GM18858 (cell line): ENCODE results near the gene LRRC4.

Source experiments
- ATAC-seq: cut with Tn5 transposase; IDR thresholded peaks from one replicate; pipeline ENCODE4 v1.9.1; 2021; ENCODE audit not compliant: unreplicated experiment

LRRC4 gene

GRCh38 chr7:128030654-128031611, at the start of gene LRRC4:
LRRC4 (minus strand) TSS chr7:128031437; CDS start chr7:128030640, 797 bp downstream.
- ATAC-seq = peak; percentile 34

- ATAC-seq = no peak
These were observed 48.9 kb upstream of the LRRC4 start for GRCh38 chr7:128080169-128080568.

GRCh38 chr7:128078309-128078708, 47.1 kb upstream of the LRRC4 start:
- no peak for ATAC-seq

- no peak for ATAC-seq
These were observed 45.6 kb upstream of the LRRC4 start for GRCh38 chr7:128076796-128077271.

GRCh38 chr7:128076196-128076795, 45.1 kb upstream of the LRRC4 start:
- ATAC-seq = no peak

GRCh38 chr7:128075242-128076095, 44.2 kb upstream of the LRRC4 start:
- ATAC-seq = no peak

- no peak for ATAC-seq
These were observed 43.5 kb upstream of the LRRC4 start for GRCh38 chr7:128074736-128075135.

GRCh38 chr7:128074336-128074735, 43.1 kb upstream of the LRRC4 start:
- no peak for ATAC-seq

GRCh38 chr7:128073671-128074310, 42.6 kb upstream of the LRRC4 start:
- no peak for ATAC-seq

GRCh38 chr7:128071801-128072200, 40.6 kb upstream of the LRRC4 start:
- ATAC-seq = no peak

GRCh38 chr7:128071376-128071775, 40.1 kb upstream of the LRRC4 start:
- no peak for ATAC-seq

- ATAC-seq = no peak
These were observed 38.4 kb upstream of the LRRC4 start for GRCh38 chr7:128069373-128070364.

GRCh38 chr7:128068785-128069184, 37.5 kb upstream of the LRRC4 start:
- no peak for ATAC-seq

- no peak for ATAC-seq
These were observed 36.7 kb upstream of the LRRC4 start for GRCh38 chr7:128067983-128068382.

- no peak for ATAC-seq
These were observed 35.6 kb upstream of the LRRC4 start for GRCh38 chr7:128066858-128067257.

GRCh38 chr7:128066395-128066794, 35.2 kb upstream of the LRRC4 start:
- ATAC-seq = no peak

GRCh38 chr7:128065872-128066271, 34.6 kb upstream of the LRRC4 start:
- no peak for ATAC-seq

- no peak for ATAC-seq
These were observed 31.9 kb upstream of the LRRC4 start for GRCh38 chr7:128063088-128063487.

GRCh38 chr7:128060018-128060417, 28.8 kb upstream of the LRRC4 start:
- no peak for ATAC-seq
